ENCODE measurements around the gene ABHD6. TPM values are rescaled to one million over a fixed set of nuclear protein-coding genes. Genes with fewer than 3 reads are reported as not detected.

The ABHD6 gene
- total and polyA plus RNA-seq, 2 donors (not counting 3 experiments of a cell fraction or from before 2014, with no cell fraction given) = 5.8 to 7.5 TPM

DNA sequence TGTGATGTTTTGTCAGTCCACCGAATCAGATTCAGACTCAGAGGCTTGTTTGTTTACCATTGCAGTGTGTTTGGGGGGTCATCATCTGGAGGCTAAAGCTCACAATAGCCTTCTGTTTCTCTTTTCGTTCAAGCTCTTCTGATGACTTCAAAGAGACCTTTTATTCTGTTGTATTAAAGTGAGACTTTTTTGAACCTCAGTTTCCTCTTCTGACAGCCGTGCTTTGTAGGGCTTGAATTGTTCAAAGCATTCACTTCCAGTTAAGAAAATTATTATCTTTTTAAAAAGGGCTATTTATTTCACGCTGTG lies 96.4 kb downstream of the ABHD6 start:
- Histone ChIP-seq H3K27me3 (ENCODE audit: control insufficient read depth in 2 of 2, insufficient read depth in 2 of 2, low read length in 2 of 2) (no peaks in the 10 kb centered on the region), H3K9ac (replicated peaks; ENCODE audit: extremely low read depth, insufficient read depth, low read length) (no peak overlapping the region), H3K9me1 (replicated peaks; ENCODE audit: control insufficient read depth, extremely low read depth, insufficient read depth, low read length) (no peaks in the 10 kb centered on the region), H3K36me3 (ENCODE audit: control insufficient read depth in 2 of 2, extremely low read depth in 1 of 2, insufficient read depth in 2 of 2, low read length in 2 of 2) (no peaks in the 10 kb centered on the region), H3K4me1 (ENCODE audit: control insufficient read depth, extremely low read depth, insufficient read depth, low read length) (peaks cover 12% of the 10 kb centered on the region), H2AFZ (ENCODE audit: low read depth, low read length) (no peak overlapping the region), H3K4me2 (ENCODE audit: insufficient read depth, low read length) (peak overlapping the region; percentile 89), H3K79me2 (ENCODE audit: control insufficient read depth, insufficient read depth, low read length) (peaks cover 3% of the 10 kb centered on the region), H3K9me3 (replicated peaks; ENCODE audit: control insufficient read depth, insufficient read depth, low read length) (no peaks in the 10 kb centered on the region), H3K27ac (ENCODE audit: insufficient read depth, low read depth, low read length) (no peak overlapping the region), H3K4me3 (replicated peaks in 1 of 3; ENCODE audit: insufficient read depth in 1 of 3, low read depth in 1 of 3, low read length in 3 of 3) (peak overlapping the region in 2 of 3 experiments; percentile 63 to 71), H4K20me1 (replicated peaks; ENCODE audit: control insufficient read depth, extremely low read depth, insufficient read depth, low read length) (no peaks in the 10 kb centered on the region)
- DNase-seq (ENCODE audit: low read depth, low spot score) (no peak), FAIRE-seq (peak; percentile 74)
- dilution Hi-C loops (cut with MboI; ENCODE audit: extremely low pct_ligation_motif_present, low sequenced_read_pairs) (no loop called here), intact Hi-C loops (cut with micrococcal nuclease) (loop anchor here (5.0 to 10.0 kb wide), 3 partner anchors 98 to 1569 kb away; partner anchors contain the start of gene PDHB)
- TSS peak; percentile 26 for BruUV-seq (replicated peaks)
- TF ChIP-seq EZH2 (IDR thresholded peaks at IDR 0.05; ENCODE audit: borderline replicate concordance, low read depth, low read length, severe bottlenecking) (no peak), FOS (IDR thresholded peaks at IDR 0.05; ENCODE audit: borderline replicate concordance, insufficient read depth, low read length) (no peak), JUN (IDR thresholded peaks at IDR 0.05; ENCODE audit: borderline replicate concordance, insufficient read depth, insufficient read length, low read depth) (no peak), MYC (IDR thresholded peaks at IDR 0.05; ENCODE audit: low read depth, low read length) (no peak), POLR2A (IDR thresholded peaks at IDR 0.05; ENCODE audit: low read depth, low read length) (no peak), MAX (IDR thresholded peaks at IDR 0.05; ENCODE audit: insufficient read depth, insufficient read length) (no peak), GATA2 (IDR thresholded peaks at IDR 0.05; ENCODE audit: insufficient read depth, insufficient read length, low read depth, low read length) (no peak), POLR2AphosphoS5 (IDR thresholded peaks at IDR 0.05; ENCODE audit: insufficient read depth, low read depth, low read length) (no peak)
- TF ChIP-seq, protein P1, sequence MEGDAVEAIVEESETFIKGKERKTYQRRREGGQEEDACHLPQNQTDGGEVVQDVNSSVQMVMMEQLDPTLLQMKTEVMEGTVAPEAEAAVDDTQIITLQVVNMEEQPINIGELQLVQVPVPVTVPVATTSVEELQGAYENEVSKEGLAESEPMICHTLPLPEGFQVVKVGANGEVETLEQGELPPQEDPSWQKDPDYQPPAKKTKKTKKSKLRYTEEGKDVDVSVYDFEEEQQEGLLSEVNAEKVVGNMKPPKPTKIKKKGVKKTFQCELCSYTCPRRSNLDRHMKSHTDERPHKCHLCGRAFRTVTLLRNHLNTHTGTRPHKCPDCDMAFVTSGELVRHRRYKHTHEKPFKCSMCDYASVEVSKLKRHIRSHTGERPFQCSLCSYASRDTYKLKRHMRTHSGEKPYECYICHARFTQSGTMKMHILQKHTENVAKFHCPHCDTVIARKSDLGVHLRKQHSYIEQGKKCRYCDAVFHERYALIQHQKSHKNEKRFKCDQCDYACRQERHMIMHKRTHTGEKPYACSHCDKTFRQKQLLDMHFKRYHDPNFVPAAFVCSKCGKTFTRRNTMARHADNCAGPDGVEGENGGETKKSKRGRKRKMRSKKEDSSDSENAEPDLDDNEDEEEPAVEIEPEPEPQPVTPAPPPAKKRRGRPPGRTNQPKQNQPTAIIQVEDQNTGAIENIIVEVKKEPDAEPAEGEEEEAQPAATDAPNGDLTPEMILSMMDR (IDR thresholded peaks at IDR 0.05; ENCODE audit: extremely low read depth in 1 of 2, insufficient read depth in 1 of 2, low read depth in 1 of 2, low read length in 2 of 2) = no peak
- POLR2A ChIA-PET = no interaction called here
- CTCF ChIA-PET = interaction anchor here (0.7 to 2.5 kb wide), 8 partner anchors 9 to 193 kb away, joined by 3 to 18 read pairs (median 4); no protein-coding TSS in a partner anchor
